NCI-H1105 (cell line): ENCODE data around the gene HS1BP3.

Experiments used
- DNase-seq: peaks from one replicate; lab custom pipeline; 2025; lab: John Stamatoyannopoulos, UW

The HS1BP3 gene

DNA sequence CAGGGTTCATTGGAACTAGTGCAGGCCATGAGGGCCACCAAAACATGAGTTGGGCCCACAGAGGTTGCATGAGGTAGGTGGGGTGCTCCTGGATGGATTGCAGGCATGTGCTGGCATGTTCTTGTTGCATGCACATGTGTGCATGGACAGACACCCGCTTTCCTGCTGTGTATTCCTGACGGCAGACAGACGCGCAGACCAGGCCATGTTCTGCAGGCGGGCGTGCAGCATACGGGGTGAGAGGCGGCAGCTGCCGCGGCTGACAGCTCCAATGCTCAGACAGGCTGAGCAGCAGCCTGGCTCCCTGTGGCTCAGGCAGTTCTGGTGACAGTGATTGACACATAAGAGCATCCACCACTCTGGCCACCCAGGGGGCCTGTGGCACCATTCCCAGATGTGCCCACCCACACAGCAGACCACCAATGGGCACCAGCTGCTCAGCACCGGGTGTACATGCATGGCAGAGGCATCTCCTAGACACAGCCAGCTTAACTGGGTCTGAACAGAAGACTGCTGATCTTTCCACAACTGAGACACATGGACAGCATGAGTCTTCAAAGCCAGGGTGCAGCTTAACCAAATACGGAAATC lies 21.2 kb downstream of the HS1BP3 start:
- DNase-seq = no peak

DNA sequence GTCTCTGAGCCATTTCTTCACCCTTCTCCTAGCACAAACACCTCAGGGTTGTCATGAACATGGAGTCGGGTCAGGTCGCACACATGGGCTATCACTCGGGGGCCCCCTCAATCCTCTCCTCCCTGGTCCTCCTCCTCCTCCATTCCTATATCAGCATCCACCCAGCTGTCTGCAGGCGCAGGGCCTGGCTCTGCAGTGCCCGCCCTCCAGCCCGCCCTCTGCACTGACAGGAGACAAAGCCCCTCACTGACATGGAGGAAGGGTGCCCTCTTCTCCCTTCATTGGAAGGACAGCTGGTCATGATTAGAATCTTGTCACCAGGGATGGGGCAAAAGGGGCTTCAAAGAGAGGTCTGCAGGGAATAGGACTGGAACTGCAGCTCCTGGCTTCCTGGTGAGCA lies 21.7 kb downstream of the HS1BP3 start:
- no peak for DNase-seq

DNA sequence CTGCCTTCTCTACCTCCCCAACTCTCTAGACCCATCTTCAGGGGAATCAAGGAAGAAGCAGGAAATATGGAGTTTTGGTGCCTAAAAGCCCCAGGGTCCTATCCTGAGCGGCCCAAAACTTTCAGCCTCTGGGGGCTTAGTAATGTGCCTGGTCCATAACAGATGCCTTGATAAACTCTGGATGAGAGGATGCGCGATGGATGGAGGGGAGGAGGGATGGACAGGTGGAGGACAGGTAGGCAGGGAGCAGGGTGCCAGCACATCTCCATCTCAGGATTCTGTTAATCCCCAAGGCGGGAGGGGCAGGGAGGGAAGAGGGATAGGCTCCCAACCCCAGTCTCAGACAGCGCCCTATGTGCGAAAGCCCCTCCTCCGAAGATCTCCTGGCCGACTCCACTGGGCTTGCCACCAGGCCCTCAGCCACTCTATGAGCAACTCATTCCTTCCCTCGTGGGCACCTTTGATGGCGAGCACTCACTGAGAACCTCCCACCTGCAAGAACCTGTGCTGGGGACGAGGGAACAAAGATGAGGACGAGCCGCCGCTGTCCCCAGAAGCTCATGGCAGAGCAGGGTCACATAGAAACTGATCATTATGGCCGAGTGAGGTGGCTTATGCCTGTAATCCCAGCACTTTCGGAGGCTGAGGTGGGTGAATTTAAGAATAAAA lies 23.1 kb downstream of the HS1BP3 start:
- no peak for DNase-seq

DNA sequence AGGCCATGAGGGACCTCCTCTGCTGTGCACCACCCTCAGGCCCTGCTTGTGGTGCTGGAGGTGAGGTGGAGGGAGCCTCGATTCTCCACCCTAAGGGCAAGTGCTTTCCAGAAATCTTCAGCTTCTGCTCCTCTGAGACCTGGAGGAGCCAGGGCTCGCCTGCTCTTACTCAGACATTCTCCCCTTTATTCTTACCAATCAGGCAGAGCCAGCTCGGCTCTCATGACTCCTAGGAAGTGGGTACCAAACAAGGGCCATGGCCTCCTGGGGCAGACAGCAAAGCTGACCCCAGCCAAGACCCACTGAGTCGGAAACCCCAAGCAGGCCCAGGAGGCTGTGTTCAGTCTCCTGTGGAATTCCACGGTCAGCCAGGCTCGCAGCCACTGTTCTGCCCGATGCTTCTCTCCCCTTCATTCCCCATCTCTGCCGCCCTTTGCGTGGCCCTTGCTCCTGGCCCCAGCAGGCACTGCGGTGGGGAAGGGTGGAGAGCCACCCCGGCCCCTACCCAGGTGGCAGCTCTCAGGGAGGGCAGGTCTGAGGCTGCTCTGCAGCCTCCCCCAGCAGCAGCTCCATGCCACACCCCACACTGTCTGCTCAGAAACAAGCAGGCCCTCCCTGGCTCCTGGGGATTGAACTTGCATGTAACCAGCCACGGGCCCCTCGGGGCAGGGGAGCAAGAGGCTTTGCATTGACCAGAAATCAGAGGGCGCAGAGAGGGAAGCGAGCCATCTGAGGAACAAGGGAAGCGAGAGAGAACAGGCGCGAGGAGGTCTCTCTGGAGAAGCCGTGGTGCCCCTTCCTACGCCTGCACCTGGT lies 24.0 kb downstream of the HS1BP3 start:
- no peak for DNase-seq

DNA sequence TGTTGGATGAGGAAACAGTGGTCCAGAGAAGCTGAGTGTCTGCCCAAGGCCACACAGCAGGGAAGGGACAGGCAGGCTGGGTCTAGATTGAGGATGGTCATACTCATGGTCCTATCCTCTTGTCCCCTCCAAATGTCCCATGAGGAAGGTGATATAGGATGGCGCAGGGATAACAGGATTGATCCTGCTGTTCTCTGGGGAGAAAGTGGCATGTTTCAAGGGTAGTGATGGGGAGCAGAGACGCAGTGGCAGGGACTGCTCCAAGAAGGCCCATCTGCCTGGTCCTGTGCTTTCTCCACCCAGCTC lies 24.6 kb downstream of the HS1BP3 start:
- DNase-seq = no peak

DNA sequence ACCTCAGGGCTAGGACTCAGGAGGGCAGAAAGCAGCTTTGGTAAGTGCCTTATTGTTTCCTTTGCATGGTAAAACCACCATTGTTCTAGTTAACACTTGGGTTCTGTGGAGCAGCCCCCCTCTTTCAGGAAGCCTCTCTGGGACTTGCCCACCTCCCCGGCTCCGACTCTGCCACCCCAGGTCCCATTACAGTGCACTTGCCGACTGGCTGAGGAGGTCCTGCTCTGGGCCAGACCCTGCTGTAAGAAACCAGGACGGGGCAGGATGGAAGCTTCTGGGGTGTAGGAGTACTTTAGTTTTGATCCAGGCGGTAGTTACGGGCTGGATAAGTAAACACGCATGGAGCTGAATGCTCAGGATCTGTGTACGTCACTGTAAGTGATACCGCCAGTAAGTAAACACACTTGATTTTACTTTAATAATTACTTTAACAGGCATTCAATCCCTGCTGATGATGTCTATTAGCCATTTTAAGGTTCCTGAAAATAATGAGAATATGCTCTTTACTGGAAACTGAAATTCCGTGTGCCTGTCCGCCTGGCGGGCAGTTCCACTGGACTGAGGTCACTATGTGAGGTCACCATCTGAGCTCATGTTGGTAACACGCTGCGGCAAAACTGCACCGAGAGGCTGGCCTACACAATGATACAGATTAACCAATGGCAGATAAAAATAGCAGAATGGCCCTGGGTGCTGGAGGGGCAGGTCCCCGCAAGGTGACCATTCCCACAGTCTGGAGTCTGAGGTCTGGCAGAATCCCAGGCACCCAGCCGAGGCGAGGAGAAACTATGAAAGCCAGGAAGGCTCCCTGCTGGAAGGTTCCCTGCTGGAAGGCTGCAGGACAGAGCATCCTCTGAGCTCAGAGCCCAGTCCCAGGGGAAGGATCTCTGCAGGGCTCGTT lies 25.2 kb downstream of the HS1BP3 start:
- DNase-seq = no peak

DNA sequence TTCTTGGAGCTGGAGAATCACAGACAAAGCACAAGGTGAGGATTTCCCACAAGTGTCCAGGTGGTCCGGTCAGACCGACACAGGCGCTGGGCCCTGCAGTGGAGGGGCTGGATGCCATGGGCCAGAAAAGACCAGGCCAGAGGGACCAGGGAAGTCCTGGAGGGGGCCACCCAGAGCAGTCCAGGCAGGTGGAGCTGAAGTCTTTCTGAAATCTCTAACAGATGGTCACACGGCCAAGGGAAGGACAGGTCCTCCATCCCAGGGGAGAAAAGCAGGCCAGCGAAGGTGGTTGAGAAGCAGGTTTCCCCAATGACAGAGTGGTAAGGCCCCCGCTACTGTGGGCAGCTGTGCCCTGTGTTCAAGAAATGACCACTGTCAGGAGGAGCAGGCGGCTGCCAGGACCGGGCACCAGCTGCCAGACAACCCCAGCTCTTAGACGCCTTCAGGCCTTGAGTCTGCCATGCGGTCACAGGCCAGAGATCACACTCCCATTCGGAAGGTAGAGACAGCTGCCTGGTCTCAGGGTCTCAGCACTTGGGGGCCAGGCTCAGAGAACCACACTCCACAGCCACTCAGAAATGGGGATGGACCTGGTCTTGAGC lies 25.9 kb downstream of the HS1BP3 start:
- DNase-seq = no peak

DNA sequence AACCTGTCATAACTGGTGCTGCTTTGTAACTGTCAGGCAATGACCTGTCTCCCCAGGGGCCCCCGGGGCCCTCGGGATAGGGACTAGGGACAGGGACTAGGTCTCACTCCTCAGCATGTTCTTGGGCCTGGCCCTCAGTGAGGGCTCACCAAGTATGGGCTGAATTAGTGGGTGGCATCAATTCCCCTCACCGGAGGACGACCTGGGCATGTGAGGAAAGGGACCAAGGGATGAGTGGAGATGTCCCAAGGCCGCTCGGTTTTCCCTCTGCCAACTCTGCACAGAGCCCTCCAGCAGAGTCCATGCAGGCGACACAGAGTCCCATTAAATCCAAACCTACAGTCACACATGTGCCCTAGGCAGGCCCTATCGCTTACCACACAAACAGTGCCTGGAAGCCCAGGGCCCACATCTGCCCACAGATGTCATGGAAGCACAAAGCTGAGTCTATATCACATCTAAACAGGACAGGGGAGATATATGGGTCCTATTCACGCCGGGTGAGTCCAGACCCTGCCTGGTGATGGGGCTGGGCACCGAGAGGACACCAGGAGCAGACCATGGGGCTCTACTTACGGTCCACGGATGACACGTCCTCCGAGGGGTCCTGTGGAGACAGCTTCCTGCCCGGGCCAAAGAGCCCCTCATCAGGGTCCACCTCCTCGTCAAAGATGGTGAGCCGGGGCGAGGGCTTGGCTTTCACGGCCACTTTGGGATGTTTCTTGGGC lies 26.6 kb downstream of the HS1BP3 start:
- no peak for DNase-seq

DNA sequence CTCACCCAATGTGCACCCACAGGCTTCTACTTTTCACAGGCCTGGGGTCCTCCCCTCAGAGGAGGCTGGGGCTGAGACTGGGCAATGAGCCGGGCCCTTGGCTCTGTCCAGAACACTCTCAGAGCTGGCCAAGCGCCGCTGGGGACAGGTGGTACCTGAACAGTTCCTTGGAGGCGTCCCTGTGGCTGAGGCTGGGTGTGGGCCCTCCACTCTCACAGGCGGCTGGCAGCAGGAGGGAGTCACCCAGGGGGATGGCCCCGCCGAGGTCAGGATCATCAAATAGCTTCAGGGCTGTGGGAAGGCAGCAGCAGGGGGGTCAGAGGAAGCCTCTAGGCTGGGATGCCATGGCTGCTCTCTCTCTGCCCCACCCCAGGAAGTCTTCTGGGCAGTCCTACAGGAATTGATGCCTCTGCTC lies 27.1 kb downstream of the HS1BP3 start:
- no peak for DNase-seq

DNA sequence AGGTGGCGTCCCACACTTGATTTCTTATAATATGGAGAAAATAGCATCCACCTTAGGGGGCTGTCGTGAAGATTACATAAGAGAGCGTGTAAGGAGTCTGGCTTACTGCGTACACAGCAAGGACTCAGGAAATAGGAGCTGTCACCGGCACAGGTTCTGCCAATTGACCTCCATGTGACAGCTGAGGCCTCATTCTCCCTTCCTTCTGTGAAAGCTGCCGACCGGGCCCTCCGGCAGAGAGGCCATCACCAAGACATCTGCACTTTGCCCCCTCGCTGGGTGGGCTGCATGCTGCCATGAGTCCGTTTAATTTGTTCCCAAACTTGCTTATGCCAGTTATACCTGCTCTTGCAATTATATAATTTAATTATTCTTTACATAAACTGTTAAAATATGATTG lies 27.7 kb downstream of the HS1BP3 start:
- DNase-seq = no peak

DNA sequence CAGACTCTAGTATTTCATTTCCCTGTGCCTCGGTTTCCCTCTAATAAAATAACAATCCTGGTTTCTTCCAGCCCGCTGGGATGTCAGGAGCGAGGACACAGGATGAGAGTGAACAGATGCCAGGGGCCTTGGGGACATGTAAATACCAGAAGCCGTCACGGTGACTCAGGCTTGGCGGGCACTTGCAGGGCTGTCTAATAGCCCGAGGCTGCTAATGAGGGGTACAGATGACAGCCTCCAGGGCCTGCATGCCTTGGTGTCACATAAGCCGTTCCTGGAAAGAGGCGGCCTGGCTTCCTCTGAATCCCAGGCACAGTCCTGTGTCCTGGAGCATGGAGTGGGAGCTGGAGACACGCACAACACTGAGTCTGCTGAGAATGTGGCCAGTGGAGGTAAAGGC lies 28.2 kb downstream of the HS1BP3 start:
- DNase-seq = no peak

DNA sequence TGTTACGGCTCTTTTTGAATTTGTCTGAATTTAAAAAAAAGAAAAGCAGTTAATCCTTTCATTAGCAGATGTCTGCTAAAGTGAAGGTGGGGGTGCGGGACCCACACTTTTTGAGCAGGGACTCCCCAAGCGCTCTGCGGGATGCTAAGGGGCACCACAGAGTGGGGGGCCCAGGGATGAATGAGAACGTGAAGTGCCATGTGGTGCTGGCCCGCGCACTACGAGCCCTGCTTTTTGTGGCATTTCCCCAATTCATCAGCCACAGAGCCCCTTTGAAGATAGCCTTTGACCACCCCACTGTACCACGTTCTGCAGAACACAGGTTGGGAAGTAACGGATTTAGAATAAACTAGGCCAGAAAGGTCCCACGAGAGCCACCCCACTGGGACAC lies 28.6 kb downstream of the HS1BP3 start:
- DNase-seq = no peak

DNA sequence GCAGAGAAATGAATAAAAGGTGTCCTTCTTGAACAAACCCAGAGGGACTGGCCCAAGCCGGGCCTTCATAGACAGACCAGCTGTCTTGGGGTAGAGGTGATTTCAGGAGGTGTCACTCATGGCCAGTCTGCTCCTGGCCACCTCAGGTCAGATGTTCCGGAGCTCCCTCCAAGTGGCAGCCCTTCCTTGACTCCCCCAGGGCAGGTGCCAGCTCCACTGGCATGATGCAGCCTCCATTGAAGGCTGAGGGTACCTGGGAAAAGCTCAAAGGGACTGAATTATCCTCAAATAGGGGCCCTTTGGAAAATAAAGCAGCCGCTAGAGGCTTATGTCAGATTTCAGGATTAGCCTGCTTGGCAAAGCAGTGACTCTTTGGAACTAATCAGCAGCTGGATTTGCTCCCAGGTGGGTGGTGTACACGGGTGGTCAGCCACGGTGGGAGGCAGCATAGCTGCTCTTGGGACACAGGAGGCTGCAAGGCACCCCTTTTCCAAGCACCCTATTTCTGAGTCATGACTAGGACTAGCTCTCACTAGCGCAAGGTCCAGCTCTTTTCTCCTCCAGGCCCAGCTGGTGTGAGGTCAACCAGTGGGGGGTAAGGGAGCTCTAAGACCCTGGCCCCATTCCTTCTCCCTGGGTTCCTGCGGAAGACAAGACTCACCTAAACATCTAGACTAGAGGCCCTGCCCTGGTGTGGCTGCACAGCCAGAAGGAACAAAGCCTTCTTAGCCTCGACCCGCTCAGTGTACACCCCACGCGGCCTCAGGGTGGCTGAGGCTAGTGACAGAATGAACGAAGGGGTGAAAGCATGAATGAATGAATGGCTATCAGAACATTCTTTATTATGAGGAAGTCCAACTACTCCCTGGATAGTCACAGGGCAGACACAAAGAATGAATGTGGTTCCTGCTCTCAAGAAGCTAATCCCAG lies 29.3 kb downstream of the HS1BP3 start:
- DNase-seq = no peak

DNA sequence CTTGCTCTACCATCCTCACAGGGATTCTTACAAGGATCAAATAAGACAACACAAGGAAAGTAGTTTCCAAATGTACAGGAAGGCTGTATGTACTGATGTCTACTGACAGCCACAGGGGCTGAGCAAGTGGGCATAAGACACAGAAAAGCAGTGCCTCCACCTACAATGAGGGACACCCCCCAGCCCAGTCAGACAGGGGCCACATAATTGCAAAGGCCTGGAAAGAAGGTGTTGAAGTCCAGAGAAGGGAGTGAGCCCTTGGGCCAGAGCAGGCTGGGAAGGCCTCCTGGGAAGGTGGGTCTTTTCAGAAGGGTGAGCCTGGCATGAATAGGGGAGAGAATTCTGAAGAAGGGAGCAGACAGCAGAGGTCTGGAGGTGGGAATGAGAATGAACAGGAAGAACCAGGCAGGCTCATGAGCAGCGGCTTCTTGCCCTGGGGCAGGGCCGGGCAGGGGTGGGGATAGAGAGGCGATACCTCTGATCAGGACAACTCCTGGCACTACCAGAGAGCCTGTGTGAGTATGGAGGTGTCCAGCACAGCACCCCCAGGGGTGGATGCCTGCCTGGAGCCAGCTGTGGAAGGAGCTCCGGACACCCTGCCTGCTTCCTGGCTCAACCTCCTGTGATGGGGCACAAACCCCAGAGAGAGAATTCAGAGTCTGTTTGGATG lies 30.1 kb downstream of the HS1BP3 start:
- no peak for DNase-seq

DNA sequence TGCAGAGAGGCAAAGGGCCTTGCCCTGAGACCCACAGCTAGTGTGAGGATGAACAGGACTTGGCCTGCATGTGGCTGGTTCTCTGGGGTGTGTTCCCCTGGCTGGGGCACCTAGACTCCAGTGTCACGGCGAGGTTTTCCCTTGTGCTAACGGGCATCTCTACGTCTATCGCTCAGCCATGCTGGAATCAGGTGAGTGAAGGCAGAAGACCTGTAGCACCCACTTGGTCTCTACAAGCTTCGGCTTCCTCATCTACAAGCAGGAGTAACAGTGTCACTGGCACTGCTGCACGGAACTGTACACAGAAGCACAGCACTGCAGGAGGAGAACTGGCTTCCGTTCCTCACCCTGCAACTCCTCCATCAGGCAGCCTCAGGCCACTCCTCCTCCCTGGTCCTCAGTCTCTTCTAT lies 30.6 kb downstream of the HS1BP3 start:
- DNase-seq = no peak

DNA sequence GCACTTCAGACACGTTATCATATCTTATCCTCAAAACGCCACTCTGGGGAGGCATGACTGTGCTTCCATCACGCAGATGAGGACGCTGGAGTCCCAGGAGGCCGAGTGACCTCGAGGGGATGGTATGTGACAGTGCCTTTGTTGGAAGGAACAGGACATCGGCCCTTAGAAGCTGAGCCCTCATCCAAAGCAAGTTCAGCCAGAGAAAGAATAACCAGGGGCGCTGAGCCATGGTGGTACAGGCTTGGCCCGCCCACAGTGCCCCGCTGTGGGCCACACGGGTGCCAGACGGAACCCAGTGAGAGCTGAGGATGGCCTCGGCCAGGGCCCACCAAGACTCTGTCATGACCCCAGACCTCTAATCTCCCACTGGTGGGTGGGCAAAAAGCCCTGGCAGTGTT lies 31.3 kb downstream of the HS1BP3 start:
- no peak for DNase-seq

DNA sequence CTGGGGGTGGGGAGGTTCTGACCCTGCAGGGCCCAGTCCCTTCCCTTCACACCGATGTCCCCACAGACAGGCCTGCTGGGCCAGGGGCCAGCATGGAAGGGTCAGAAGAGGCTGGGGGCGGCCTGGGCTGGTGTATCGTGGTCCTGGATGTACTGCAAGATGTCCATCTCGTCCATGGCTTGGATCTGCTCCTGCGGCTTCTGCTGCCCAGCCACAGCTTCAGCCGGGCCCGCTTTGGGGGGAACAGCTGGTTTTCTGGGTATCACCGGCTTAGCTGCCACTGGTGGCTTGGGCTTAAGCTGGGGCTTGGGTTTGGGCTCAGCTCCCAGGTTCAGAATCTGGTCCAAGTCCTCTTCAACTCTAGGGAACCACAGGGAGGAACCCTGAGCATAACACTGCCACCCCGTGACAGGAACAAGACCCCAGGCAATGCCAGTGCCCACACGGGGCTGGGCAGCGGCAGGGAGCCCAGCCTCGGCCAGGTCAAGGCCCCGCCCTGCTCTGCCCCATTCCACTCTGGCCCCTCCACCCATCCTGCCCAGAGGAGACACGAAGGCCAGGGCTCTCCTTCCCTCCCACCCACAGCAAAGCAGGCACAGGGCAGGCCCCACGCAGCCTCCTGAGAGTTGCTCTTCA lies 31.9 kb downstream of the HS1BP3 start:
- DNase-seq = no peak

DNA sequence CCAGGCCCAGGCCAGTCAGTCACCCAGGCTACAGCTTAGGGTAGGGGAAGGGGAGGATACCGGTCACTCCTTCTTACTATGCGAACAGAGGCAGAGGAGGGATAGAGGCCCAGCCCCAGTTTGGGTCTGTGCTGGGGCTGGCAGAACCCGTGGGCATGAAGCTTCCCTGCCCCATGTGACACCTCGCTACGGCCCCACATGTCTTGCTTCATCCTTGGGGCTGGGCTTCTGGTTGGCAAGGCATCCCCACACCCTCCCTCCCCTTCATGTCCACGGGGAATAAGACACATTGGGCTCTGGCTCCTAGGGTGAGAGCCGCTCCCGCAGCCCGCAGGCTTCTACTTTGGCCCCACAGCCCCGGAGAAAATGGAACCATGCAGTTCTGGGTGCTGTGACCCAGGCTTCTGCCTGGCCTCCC lies 32.4 kb downstream of the HS1BP3 start:
- no peak for DNase-seq

DNA sequence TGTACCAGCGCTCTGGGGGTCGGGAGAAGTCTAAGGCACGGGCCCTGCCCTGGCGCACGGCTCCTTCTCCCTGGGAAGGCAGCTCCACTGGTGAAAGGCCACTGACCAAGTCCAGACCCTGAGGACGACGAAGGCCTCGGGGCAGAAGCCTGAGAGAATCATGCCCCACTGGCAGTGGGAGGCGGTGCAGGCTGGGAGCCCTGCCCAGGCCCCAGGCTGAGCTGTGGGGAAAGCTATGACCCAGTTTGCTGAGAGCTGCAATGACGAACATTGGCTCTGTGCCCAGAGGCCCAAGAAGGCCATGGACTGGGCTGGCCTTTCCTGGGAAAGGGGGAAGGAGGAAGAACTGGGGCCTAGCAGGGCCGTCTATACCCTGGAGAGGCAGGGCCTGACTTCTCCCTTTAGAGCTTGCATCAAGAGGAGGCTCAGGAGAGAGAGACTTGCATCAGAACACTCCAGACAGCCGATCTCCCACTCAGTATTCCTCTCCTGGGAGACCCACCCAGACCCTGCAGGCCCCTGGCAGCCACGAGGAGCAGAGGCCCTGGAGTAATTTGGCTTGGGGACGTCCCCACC lies 32.9 kb downstream of the HS1BP3 start:
- no peak for DNase-seq
